Measurements from ENCODE around the gene FAM234A. TPM values are rescaled to one million over a fixed set of nuclear protein-coding genes. Genes with fewer than 3 reads are reported as not detected.
A peak's percentile ranks its signal among the peaks of the same experiment; 100 is the strongest.

The FAM234A gene
- total RNA-seq, 1 experiment from 2014 or later = 121 TPM

DNA sequence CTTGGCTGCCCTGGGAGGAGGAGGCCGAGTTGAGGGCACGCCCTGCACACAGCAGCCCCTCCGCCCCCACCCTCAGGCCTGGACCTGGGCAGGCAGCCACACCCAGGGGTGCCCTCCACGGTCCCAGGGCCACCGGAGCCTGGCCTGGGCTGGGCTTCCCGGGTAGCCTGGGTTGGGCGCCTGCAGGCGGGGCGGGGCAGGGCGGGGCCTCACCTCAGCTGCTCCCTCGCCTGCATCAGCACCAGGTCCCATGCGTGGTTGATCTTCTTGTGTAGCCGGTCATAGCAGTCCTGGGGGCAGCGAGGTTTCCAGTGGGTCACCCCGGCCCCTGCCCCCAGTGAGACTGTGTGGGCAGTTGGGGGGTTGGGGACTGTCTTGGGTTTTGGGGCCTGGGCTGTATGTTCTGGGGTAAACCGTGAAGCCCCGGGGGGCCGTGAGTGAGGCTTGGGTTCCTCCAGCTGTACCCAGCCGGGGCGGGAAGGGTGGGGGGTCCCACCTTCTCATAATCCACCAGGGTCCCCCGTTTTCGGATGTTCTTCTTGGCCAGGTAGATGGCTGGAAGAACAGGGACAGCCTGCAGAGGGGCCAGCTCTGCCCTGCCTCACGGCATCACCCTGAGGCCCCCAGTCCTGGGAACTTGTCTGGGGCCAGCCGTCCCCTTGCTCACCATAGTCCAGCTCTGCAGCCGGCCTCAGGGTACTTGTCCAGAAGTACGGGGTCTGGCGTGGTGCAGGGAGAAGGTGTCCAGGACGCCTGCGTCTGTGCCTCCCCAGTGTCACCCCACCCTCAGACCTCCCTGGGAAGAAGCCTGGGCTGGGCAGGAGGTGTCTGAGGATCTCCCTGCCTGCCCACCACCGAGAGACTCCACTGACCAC is 39.2 kb downstream of the FAM234A start:
- Histone ChIP-seq H3K36me3 (ENCODE audit: control insufficient read depth, insufficient read depth, low read length) (no peaks in the 10 kb centered on the region), H3K4me3 (ENCODE audit: low read depth in 2 of 2, low read length in 2 of 2) (no peak overlapping the region), H3K27me3 (ENCODE audit: control insufficient read depth, insufficient read depth, low read length) (no peaks in the 10 kb centered on the region), H3K9me3 (ENCODE audit: control insufficient read depth, insufficient read depth, low read depth, low read length) (no peaks in the 10 kb centered on the region), H3K27ac (ENCODE audit: low read length) (no peak overlapping the region), H3K4me1 (ENCODE audit: control insufficient read depth, insufficient read depth, low read length) (peaks cover 6% of the 10 kb centered on the region; the same call in 1 of the 2 replicates)
- DNase-seq (ENCODE audit: low read depth, low spot score) = no peak
- BruUV-seq (replicated peaks) = no TSS peak
- ATAC-seq = peak; percentile 66
- CTCF ChIA-PET = interaction anchor here (0.6 kb wide), 1 partner anchor 89 kb away, joined by 3 read pairs; no protein-coding TSS in a partner anchor
- in situ Hi-C loops (cut with HindIII; ENCODE audit: low pct_unique_long_range_greater_than_20kb, low sequenced_read_pairs) (no loop called here), intact Hi-C loops (cut with micrococcal nuclease; ENCODE audit: unreplicated experiment) (no loop called here)
- POLR2A ChIA-PET = no interaction called here
- TF ChIP-seq SIN3A (IDR thresholded peaks at IDR 0.05; ENCODE audit: borderline replicate concordance, insufficient read depth, low read depth, low read length) (no peak), POLR2AphosphoS5 (IDR thresholded peaks at IDR 0.05; ENCODE audit: low read depth, low read length) (no peak), CTCF (IDR thresholded peaks at IDR 0.05) (no peak), TCF7L2 (IDR thresholded peaks at IDR 0.05; ENCODE audit: low read depth, low read length) (no peak)
- TF ChIP-seq, protein P1, sequence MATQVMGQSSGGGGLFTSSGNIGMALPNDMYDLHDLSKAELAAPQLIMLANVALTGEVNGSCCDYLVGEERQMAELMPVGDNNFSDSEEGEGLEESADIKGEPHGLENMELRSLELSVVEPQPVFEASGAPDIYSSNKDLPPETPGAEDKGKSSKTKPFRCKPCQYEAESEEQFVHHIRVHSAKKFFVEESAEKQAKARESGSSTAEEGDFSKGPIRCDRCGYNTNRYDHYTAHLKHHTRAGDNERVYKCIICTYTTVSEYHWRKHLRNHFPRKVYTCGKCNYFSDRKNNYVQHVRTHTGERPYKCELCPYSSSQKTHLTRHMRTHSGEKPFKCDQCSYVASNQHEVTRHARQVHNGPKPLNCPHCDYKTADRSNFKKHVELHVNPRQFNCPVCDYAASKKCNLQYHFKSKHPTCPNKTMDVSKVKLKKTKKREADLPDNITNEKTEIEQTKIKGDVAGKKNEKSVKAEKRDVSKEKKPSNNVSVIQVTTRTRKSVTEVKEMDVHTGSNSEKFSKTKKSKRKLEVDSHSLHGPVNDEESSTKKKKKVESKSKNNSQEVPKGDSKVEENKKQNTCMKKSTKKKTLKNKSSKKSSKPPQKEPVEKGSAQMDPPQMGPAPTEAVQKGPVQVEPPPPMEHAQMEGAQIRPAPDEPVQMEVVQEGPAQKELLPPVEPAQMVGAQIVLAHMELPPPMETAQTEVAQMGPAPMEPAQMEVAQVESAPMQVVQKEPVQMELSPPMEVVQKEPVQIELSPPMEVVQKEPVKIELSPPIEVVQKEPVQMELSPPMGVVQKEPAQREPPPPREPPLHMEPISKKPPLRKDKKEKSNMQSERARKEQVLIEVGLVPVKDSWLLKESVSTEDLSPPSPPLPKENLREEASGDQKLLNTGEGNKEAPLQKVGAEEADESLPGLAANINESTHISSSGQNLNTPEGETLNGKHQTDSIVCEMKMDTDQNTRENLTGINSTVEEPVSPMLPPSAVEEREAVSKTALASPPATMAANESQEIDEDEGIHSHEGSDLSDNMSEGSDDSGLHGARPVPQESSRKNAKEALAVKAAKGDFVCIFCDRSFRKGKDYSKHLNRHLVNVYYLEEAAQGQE (IDR thresholded peaks at IDR 0.05; ENCODE audit: insufficient read depth in 1 of 2, low read depth in 2 of 2, low read length in 1 of 2) = no peak

DNA sequence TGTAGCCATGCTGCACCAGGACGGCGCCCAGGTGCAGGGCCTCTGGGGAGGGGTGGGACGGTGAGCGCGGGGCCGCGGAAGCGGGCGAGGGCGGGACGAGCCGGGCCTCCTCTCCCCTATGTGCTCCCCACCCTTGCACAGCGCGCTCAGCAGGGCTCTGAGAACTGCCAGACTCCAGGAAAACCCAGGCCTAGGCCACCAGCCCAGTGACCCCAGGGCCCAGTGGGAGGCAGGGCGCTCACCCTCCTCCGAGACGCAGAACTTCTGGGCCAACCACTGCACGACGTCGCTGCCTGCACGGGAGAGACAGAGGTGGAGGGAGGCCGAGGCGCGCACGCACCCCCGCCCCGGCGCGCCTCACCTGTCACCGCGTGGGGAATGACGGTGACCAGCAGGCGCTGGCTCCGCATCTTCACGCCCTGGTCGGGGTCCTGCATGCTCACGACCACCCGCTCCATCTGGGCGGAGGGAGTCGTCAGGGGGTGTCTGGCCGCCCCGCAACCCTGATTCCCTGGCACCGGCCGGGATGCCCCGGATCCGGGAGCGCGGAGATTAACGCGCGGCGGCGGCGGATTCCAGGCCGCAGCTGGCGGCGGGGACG is 40.5 kb downstream of the FAM234A start:
- no TSS peak for BruUV-seq (replicated peaks)
- no peaks in the 10 kb centered on the region for H3K36me3 ChIP-seq (ENCODE audit: control insufficient read depth, insufficient read depth, low read length)
- peak overlapping the region; percentile 35 to 57 for H3K4me3 ChIP-seq (ENCODE audit: low read depth in 2 of 2, low read length in 2 of 2)
- ChIA-PET POLR2A (no interaction called here), CTCF (no interaction called here)
- no peak for DNase-seq (ENCODE audit: low read depth, low spot score)
- H3K27me3 ChIP-seq (ENCODE audit: control insufficient read depth, insufficient read depth, low read length) = no peaks in the 10 kb centered on the region
- TF ChIP-seq SIN3A (IDR thresholded peaks at IDR 0.05; ENCODE audit: borderline replicate concordance, insufficient read depth, low read depth, low read length) (0 out of 2 replicates have a peak, but pooled peaks have one; percentile 34), POLR2AphosphoS5 (IDR thresholded peaks at IDR 0.05; ENCODE audit: low read depth, low read length) (no peak)
- in situ Hi-C loops (cut with HindIII; ENCODE audit: low pct_unique_long_range_greater_than_20kb, low sequenced_read_pairs) = no loop called here
- no peak overlapping the region for H3K27ac ChIP-seq (ENCODE audit: low read length)
- intact Hi-C loops (cut with micrococcal nuclease; ENCODE audit: unreplicated experiment) = no loop called here
- ATAC-seq = peak; percentile 64
- H3K4me1 ChIP-seq (ENCODE audit: control insufficient read depth, insufficient read depth, low read length) = peaks cover 6% of the 10 kb centered on the region; the same call in 1 of the 2 replicates
- no peaks in the 10 kb centered on the region for H3K9me3 ChIP-seq (ENCODE audit: control insufficient read depth, insufficient read depth, low read depth, low read length)
